ENCODE data around the gene DNAJC10.

DNAJC10 gene

DNA sequence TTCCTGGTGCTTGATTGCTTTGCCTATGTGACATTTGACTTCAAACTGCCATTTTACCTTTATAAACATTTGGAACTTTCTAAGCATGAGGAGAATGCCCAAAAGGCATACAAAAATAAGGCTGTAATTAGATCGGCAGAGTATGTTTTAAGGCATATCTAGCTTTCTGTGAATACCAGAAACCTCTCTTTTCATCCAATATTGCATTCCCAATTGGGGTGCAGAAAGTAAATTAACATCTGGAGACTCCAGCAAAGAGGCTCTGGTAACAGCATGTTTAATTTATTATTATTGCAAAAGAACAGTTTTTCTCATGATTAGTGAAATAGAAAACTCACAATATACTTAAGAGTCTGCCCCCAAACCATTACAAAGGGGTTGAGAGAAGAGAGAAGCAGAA, 118.2 kb downstream of the DNAJC10 start:
- H3K4me1 ChIP-seq (ENCODE audit: control insufficient read depth, low read length), result peaks cover 6% of the 10 kb centered on the region; the same call in 1 of the 2 replicates
- H3K4me2 ChIP-seq (ENCODE audit: low read length), result no peak overlapping the region
- no peaks in the 10 kb centered on the region for H3K36me3 ChIP-seq (ENCODE audit: control insufficient read depth, low read length)
- no peaks in the 10 kb centered on the region for H3K9me2 ChIP-seq (replicated peaks; ENCODE audit: control insufficient read depth, low read length)
- H4K20me1 ChIP-seq (ENCODE audit: control insufficient read depth, insufficient read depth, low read depth, low read length), result no peaks in the 10 kb centered on the region
- H3K79me2 ChIP-seq (ENCODE audit: control insufficient read depth, low read length), result no peaks in the 10 kb centered on the region
- no peaks in the 10 kb centered on the region for H3K27me3 ChIP-seq (ENCODE audit: control insufficient read depth, low read length)
- no peaks in the 10 kb centered on the region for H3K9me3 ChIP-seq (ENCODE audit: control insufficient read depth, insufficient read depth, low read length)
- no peak overlapping the region for H3K4me3 ChIP-seq (ENCODE audit: low read length)
- no peaks in the 10 kb centered on the region for H3F3A ChIP-seq (ENCODE audit: control insufficient read depth, insufficient read depth)
- no peak for TF ChIP-seq EZH2phosphoT487 (IDR thresholded peaks at IDR 0.05; ENCODE audit: borderline replicate concordance, low read length)
- TF ChIP-seq, protein P1, sequence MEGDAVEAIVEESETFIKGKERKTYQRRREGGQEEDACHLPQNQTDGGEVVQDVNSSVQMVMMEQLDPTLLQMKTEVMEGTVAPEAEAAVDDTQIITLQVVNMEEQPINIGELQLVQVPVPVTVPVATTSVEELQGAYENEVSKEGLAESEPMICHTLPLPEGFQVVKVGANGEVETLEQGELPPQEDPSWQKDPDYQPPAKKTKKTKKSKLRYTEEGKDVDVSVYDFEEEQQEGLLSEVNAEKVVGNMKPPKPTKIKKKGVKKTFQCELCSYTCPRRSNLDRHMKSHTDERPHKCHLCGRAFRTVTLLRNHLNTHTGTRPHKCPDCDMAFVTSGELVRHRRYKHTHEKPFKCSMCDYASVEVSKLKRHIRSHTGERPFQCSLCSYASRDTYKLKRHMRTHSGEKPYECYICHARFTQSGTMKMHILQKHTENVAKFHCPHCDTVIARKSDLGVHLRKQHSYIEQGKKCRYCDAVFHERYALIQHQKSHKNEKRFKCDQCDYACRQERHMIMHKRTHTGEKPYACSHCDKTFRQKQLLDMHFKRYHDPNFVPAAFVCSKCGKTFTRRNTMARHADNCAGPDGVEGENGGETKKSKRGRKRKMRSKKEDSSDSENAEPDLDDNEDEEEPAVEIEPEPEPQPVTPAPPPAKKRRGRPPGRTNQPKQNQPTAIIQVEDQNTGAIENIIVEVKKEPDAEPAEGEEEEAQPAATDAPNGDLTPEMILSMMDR (IDR thresholded peaks at IDR 0.05; ENCODE audit: low read depth, low read length, poor library complexity, severe bottlenecking), result no peak
- no peak overlapping the region for H3K27ac ChIP-seq (ENCODE audit: low read depth, low read length)

DNA sequence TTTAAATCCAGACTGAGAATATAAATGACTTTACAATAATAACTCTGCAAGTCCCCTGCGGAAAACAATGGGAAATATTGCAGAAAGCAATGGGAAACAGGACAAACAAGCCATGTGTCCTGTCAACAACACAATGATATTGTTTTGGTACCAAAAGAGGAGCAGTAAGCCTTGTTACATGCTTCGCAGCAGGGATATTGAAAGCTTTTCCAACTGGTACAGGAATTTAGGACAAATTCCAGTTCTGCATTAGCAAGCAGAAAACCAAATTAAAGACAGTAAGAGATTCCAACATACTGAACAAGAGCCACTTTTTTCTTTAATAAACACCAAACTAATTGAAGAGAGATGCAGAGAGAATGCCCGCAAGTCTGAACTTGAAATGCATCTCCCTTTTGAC, 120.4 kb downstream of the DNAJC10 start:
- H3F3A ChIP-seq (ENCODE audit: control insufficient read depth, insufficient read depth), result no peaks in the 10 kb centered on the region
- H3K27ac ChIP-seq (ENCODE audit: low read depth, low read length), result no peak overlapping the region
- no peak overlapping the region for H3K4me3 ChIP-seq (ENCODE audit: low read length)
- H3K9me2 ChIP-seq (replicated peaks; ENCODE audit: control insufficient read depth, low read length), result no peaks in the 10 kb centered on the region
- H3K27me3 ChIP-seq (ENCODE audit: control insufficient read depth, low read length), result no peaks in the 10 kb centered on the region
- no peaks in the 10 kb centered on the region for H4K20me1 ChIP-seq (ENCODE audit: control insufficient read depth, insufficient read depth, low read depth, low read length)
- TF ChIP-seq EZH2phosphoT487 (IDR thresholded peaks at IDR 0.05; ENCODE audit: borderline replicate concordance, low read length), result no peak
- TF ChIP-seq, protein P1 (IDR thresholded peaks at IDR 0.05; ENCODE audit: low read depth, low read length, poor library complexity, severe bottlenecking), result no peak
- no peaks in the 10 kb centered on the region for H3K9me3 ChIP-seq (ENCODE audit: control insufficient read depth, insufficient read depth, low read length)
- H3K4me1 ChIP-seq (ENCODE audit: control insufficient read depth, low read length), result peaks cover 6% of the 10 kb centered on the region; the same call in 1 of the 2 replicates
- H3K4me2 ChIP-seq (ENCODE audit: low read length), result no peak overlapping the region
- no peaks in the 10 kb centered on the region for H3K79me2 ChIP-seq (ENCODE audit: control insufficient read depth, low read length)
- no peaks in the 10 kb centered on the region for H3K36me3 ChIP-seq (ENCODE audit: control insufficient read depth, low read length)

Measured in DOHH2 (cell line).